Type B pancreatic cell (in vitro differentiated cells): Measurements from ENCODE around the gene OLAH. TPM values are rescaled to one million over a fixed set of nuclear protein-coding genes. Genes with fewer than 3 reads are reported as not detected.

ENCODE experiments used
- DNase-seq: peaks from one replicate; pipeline ENCODE4 v3.0.0; 2021; ENCODE audit warnings: mixed read lengths; ENCODE audit not compliant: unreplicated experiment; ENCODE audit errors: extremely low spot score
- H3K27ac Mint-ChIP-seq: 2 replicates; pipeline ENCODE4 v1.8.0; 2021; ENCODE audit warnings: mild to moderate bottlenecking, mixed read lengths
- H3K27me3 Mint-ChIP-seq: 2 replicates; pipeline ENCODE4 v1.8.0; 2021; ENCODE audit warnings: mixed read lengths
- H3K36me3 Mint-ChIP-seq: 2 replicates; pipeline ENCODE4 v1.8.0; 2021; ENCODE audit warnings: mixed read lengths
- H3K4me1 Mint-ChIP-seq: one replicate; pipeline ENCODE4 v1.8.0; 2021; ENCODE audit warnings: mixed read lengths; ENCODE audit not compliant: unreplicated experiment
- H3K4me3 Mint-ChIP-seq: 2 replicates; pipeline ENCODE4 v1.8.0; 2021; ENCODE audit warnings: mild to moderate bottlenecking, mixed read lengths
- H3K9me3 Mint-ChIP-seq: 2 replicates; pipeline ENCODE4 v1.8.0; 2021; ENCODE audit warnings: mixed read lengths
- CTCF ChIP-seq: fragments of 200-600 bp; sonication (generic); conservative IDR thresholded peaks from 2 replicates; pipeline ENCODE4 v1.5.0; 2021; ENCODE audit warnings: antibody characterized with exemption, mild to moderate bottlenecking
- total RNA-seq: library from RNA; stranded (reverse); gene quantifications from 2 replicates; pipeline ENCODE4 v1.2.1, GENCODE V29; 2021; ENCODE audit warnings: low replicate concordance

Gene OLAH
- total RNA-seq, 1 donor from 2014 or later, result not detected

GRCh38 chr10:15122477-15123030 is 78.8 kb downstream of the OLAH start:
- TF ChIP-seq CTCF, result no peak
- no peak for DNase-seq
- no peak overlapping the region for H3K27ac Mint-ChIP-seq
- H3K9me3 Mint-ChIP-seq, result no peaks in the 10 kb centered on the region
- H3K36me3 Mint-ChIP-seq, result peaks cover 21% of the 10 kb centered on the region
- no peaks in the 10 kb centered on the region for H3K4me1 Mint-ChIP-seq
- H3K27me3 Mint-ChIP-seq, result no peaks in the 10 kb centered on the region
- no peak overlapping the region for H3K4me3 Mint-ChIP-seq

Other genes with a start within 250 kb of the OLAH start
- gene CDNF, start 205.9 kb upstream of the OLAH start, total RNA-seq, result 1.1 and 1.3 TPM in 2 replicates
- gene HSPA14, start 205.6 kb upstream of the OLAH start, total RNA-seq, result 10.6 and 17.3 TPM in 2 replicates
- gene MSANTD7, start 205.6 kb upstream of the OLAH start, total RNA-seq, result 15.3 and 18.1 TPM in 2 replicates
- 16.5 and 39.7 TPM in 2 replicates for gene SUV39H2, start 165.1 kb upstream of the OLAH start, total RNA-seq
- gene DCLRE1C, start 89.8 kb upstream of the OLAH start, total RNA-seq, result 10.1 and 15.0 TPM in 2 replicates
- gene MEIG1, start 84.6 kb upstream of the OLAH start, total RNA-seq, result 2.8 TPM in 1 of 2 replicates, not detected in the other
- 0.76 and 4.3 TPM in 2 replicates for gene ACBD7, start 44.8 kb downstream of the OLAH start, total RNA-seq
- gene RPP38, start 53.4 kb downstream of the OLAH start, total RNA-seq, result 18.1 and 23.2 TPM in 2 replicates
- 9.0 and 23.1 TPM in 2 replicates for gene NMT2, start 124.8 kb downstream of the OLAH start, total RNA-seq